K562 (cell line): ENCODE data around the gene DLAT. TPM values are rescaled to one million over a fixed set of nuclear protein-coding genes. Genes with fewer than 3 reads are reported as not detected.
A peak's percentile ranks its signal among the peaks of the same experiment; 100 is the strongest.

Experiments used
- BACH1 ChIP-seq: fragments of 200-800 bp; sonication (Bioruptor generic); IDR thresholded peaks from 2 replicates; pipeline ENCODE4 v1.6.1; 2016; ENCODE audit warnings: missing genetic modification characterization, missing compliant biosample characterization
- CREB5 ChIP-seq: fragments of 250-450 bp; sonication (Bioruptor Pico); IDR thresholded peaks from 2 replicates; pipeline ENCODE4 v1.5.0; 2020; ENCODE audit warnings: mild to moderate bottlenecking
- E2F6 ChIP-seq, 2 experiments: IDR thresholded peaks; 2 replicates each; pipeline ENCODE4 v1.6.1; 2011; ENCODE audit warnings: borderline replicate concordance in 1 of 2, control low read depth in 1 of 2, low read depth in 1 of 2, low read length in 1 of 2, mild to moderate bottlenecking in 1 of 2, mixed read lengths in 1 of 2, moderate library complexity in 1 of 2; ENCODE audit not compliant: insufficient read depth in 1 of 2, insufficient read length in 1 of 2, poor library complexity in 1 of 2, severe bottlenecking in 1 of 2; ENCODE audit errors: extremely low read depth in 1 of 2
- E2F8 ChIP-seq: fragments of 450-650 bp; IDR thresholded peaks from 2 replicates; pipeline ENCODE4 v1.7.1; 2018; ENCODE audit warnings: mild to moderate bottlenecking, low read depth; ENCODE audit not compliant: partially characterized antibody
- HDAC1 ChIP-seq, 2 experiments: fragments of 450-650 bp; IDR thresholded peaks; 2 replicates each; pipeline ENCODE4 v1.6.1; 2016 to 2017; ENCODE audit warnings: inconsistent platforms in 1 of 2, mild to moderate bottlenecking in 1 of 2, moderate library complexity in 1 of 2
- HMGXB4 ChIP-seq: sonication (generic); formaldehyde crosslinking; IDR thresholded peaks from 2 replicates; pipeline ENCODE4 v1.8.1; 2023; ENCODE audit warnings: mild to moderate bottlenecking, missing genetic modification reagents
- PRDM10 ChIP-seq: fragments of 450-650 bp; IDR thresholded peaks from 2 replicates; pipeline ENCODE4 v1.6.1; 2018; ENCODE audit not compliant: partially characterized antibody
- RBM14 ChIP-seq: fragments of 200-400 bp; formaldehyde crosslinking; IDR thresholded peaks from 2 replicates; pipeline ENCODE4 v1.6.1; 2018; ENCODE audit warnings: low read depth, mild to moderate bottlenecking, low read length, moderate library complexity, borderline replicate concordance; ENCODE audit not compliant: insufficient read depth
- TCFL5 ChIP-seq: fragments of 250-450 bp; sonication (Bioruptor Pico); conservative IDR thresholded peaks from 2 replicates; pipeline ENCODE4 v1.6.1; 2021; ENCODE audit warnings: mild to moderate bottlenecking, moderate library complexity, matching md5 sums
- ZFPM2 ChIP-seq: fragments of 250-450 bp; sonication (Bioruptor Pico); IDR thresholded peaks from 2 replicates; pipeline ENCODE4 v1.5.1; 2022; ENCODE audit warnings: mild to moderate bottlenecking
- ZNF184 ChIP-seq: sonication (generic); formaldehyde crosslinking; IDR thresholded peaks from 2 replicates; pipeline ENCODE4 v1.5.0; 2020; ENCODE audit warnings: missing genetic modification reagents
- ZNF280A ChIP-seq: fragments of 450-650 bp; IDR thresholded peaks from 2 replicates; pipeline ENCODE4 v1.6.1; 2018; ENCODE audit warnings: mild to moderate bottlenecking, low read depth; ENCODE audit not compliant: partially characterized antibody
- ZNF584 ChIP-seq: fragments of 200-800 bp; sonication (Bioruptor generic); IDR thresholded peaks from 2 replicates; pipeline ENCODE4 v1.6.1; 2016; ENCODE audit warnings: low read depth, mild to moderate bottlenecking, missing genetic modification characterization, missing compliant biosample characterization
- polyA plus RNA-seq, 8 experiments: library from polyadenylated mRNA; depleted of rRNA in 4 of 8; stranded (reverse) in 5 of 8; unstranded in 3 of 8; fragments of >200 nt; fragmentation: Nextera tagmentation in 2 of 8; fragmentation: Illumina TruSeq in 1 of 8; extraction: Ambion mirVana in 2 of 8; extraction: Trizol in 1 of 8; gene quantifications; 2 replicates each; pipeline versions ENCODE4 v1.2.1 to v1.2.3, GENCODE V29; 2011 to 2014; ENCODE audit warnings: inconsistent platforms in 1 of 8, missing spikeins in 1 of 8
- total RNA-seq, 7 experiments: library from RNA; depleted of rRNA in 6 of 7; stranded (reverse); fragments of >200 nt in 6 of 7; fragmentation: Illumina TruSeq in 2 of 7; extraction: Trizol in 2 of 7; gene quantifications; 2 replicates each; pipeline versions ENCODE4 v1.2.1 to v1.2.3, GENCODE V29; 2011 to 2021; ENCODE audit warnings: low replicate concordance in 1 of 7

The DLAT gene
- total and polyA plus RNA-seq, 9 of the 15 experiments (the other 6 are each of a cell fraction or from before 2014, with no cell fraction given): 41.7 to 152 (median 105) TPM

GRCh38 chr11:112085822-112086421 is 60.7 kb downstream of the DLAT start (continued):
- TF ChIP-seq E2F6 (IDR thresholded peaks at IDR 0.05; ENCODE audit: borderline replicate concordance in 1 of 2, extremely low read depth in 1 of 2, insufficient read depth in 1 of 2, insufficient read length in 1 of 2, low read depth in 1 of 2, low read length in 1 of 2, poor library complexity in 1 of 2, severe bottlenecking in 1 of 2) (peak in 1 of 2 experiments; percentile 40), TCFL5 (CRISPR knock-in tag) (no peak), HMGXB4 (CRISPR knock-in tag) (no peak), ZFPM2 (no peak), ZNF584 (CRISPR knock-in tag) (no peak), ZNF280A (no peak), ZNF184 (CRISPR knock-in tag) (no peak), PRDM10 (no peak), BACH1 (tag) (no peak), CREB5 (CRISPR knock-in tag) (no peak), HDAC1 (IDR thresholded peaks at IDR 0.05) (0 out of 4 replicates have a peak, but pooled peaks of 1 of the 2 experiments have one; percentile 15), RBM14 (no peak), E2F8 (no peak)
